ENCODE measurements around the gene CCSER1. TPM values are rescaled to one million over a fixed set of nuclear protein-coding genes. Genes with fewer than 3 reads are reported as not detected.
"Not testable (repeated sequence)": the region's sequence is repeated elsewhere in the genome, so short reads cannot be mapped to it uniquely, and the experiment has no call there.

Gene CCSER1
- total RNA-seq, 1 experiment from 2014 or later: 4.1 TPM

GRCh38 chr4:91448668-91449330 is 1321.6 kb downstream of the CCSER1 start:
- TF ChIP-seq CTCF (IDR thresholded peaks at IDR 0.05; ENCODE audit: insufficient read depth in 1 of 2, low read depth in 1 of 2, low read length in 1 of 2, severe bottlenecking in 1 of 2, unreplicated experiment in 1 of 2): no peak

GRCh38 chr4:91454111-91454510 is 1326.9 kb downstream of the CCSER1 start:
- POLR2A ChIA-PET: no interaction called here
- no peaks in the 10 kb centered on the region for H3K36me3 Mint-ChIP-seq (ENCODE audit: insufficient read depth, unreplicated experiment)
- H3K27ac Mint-ChIP-seq (ENCODE audit: unreplicated experiment): no peak overlapping the region

More at GRCh38 chr4:91448668-91449330, 1321.6 kb downstream of the CCSER1 start:
- Histone ChIP-seq H3K9me3 (no peaks in the 10 kb centered on the region), H3K27me3 (replicated peaks; ENCODE audit: control insufficient read depth, insufficient read depth, low read length) (no peaks in the 10 kb centered on the region), H3K4me1 (no peaks in the 10 kb centered on the region), H3K36me3 (ENCODE audit: control insufficient read depth, insufficient read depth, low read length) (no peaks in the 10 kb centered on the region), H3K4me3 (ENCODE audit: low read depth, low read length) (no peak overlapping the region)
- intact Hi-C loops (cut with micrococcal nuclease; ENCODE audit: unreplicated experiment): no loop called here
- Mint-ChIP-seq H3K4me3 (ENCODE audit: unreplicated experiment) (no peak overlapping the region), H3K36me3 (ENCODE audit: insufficient read depth, unreplicated experiment) (no peaks in the 10 kb centered on the region), H3K9me3 (ENCODE audit: unreplicated experiment) (no peaks in the 10 kb centered on the region), H3K27ac (ENCODE audit: unreplicated experiment) (no peak overlapping the region), H3K27me3 (ENCODE audit: insufficient read depth, unreplicated experiment) (no peaks in the 10 kb centered on the region), H3K4me1 (ENCODE audit: low read depth, unreplicated experiment) (no peaks in the 10 kb centered on the region)
- no TSS peak for BruUV-seq (replicated peaks)
- no peak for DNase-seq
- ChIA-PET CTCF (no interaction called here), POLR2A (no interaction called here)

GRCh38 chr4:91462566-91462965 is 1335.4 kb downstream of the CCSER1 start:
- H3K36me3 Mint-ChIP-seq (ENCODE audit: insufficient read depth, unreplicated experiment); H3K9me3 ChIP-seq; H3K4me3 Mint-ChIP-seq (ENCODE audit: unreplicated experiment); CTCF ChIA-PET; H3K36me3 ChIP-seq (ENCODE audit: control insufficient read depth, insufficient read depth, low read length); POLR2A ChIA-PET; H3K27me3 Mint-ChIP-seq (ENCODE audit: insufficient read depth, unreplicated experiment); H3K27ac Mint-ChIP-seq (ENCODE audit: unreplicated experiment); H3K27me3 ChIP-seq (replicated peaks; ENCODE audit: control insufficient read depth, insufficient read depth, low read length); H3K4me1 ChIP-seq; DNase-seq; H3K4me1 Mint-ChIP-seq (ENCODE audit: low read depth, unreplicated experiment); H3K4me3 ChIP-seq (ENCODE audit: low read depth, low read length); BruUV-seq (replicated peaks); intact Hi-C loops (cut with micrococcal nuclease; ENCODE audit: unreplicated experiment): not testable (repeated sequence)
- H3K9me3 Mint-ChIP-seq (ENCODE audit: unreplicated experiment): peaks cover 24% of the 10 kb centered on the region

More at GRCh38 chr4:91454111-91454510, 1326.9 kb downstream of the CCSER1 start:
- H3K9me3 Mint-ChIP-seq (ENCODE audit: unreplicated experiment): no peaks in the 10 kb centered on the region
- Histone ChIP-seq H3K27me3 (replicated peaks; ENCODE audit: control insufficient read depth, insufficient read depth, low read length) (no peaks in the 10 kb centered on the region), H3K4me3 (ENCODE audit: low read depth, low read length) (no peak overlapping the region), H3K36me3 (ENCODE audit: control insufficient read depth, insufficient read depth, low read length) (no peaks in the 10 kb centered on the region), H3K9me3 (no peaks in the 10 kb centered on the region), H3K4me1 (no peaks in the 10 kb centered on the region)
- TF ChIP-seq CTCF (IDR thresholded peaks at IDR 0.05; ENCODE audit: insufficient read depth in 1 of 2, low read depth in 1 of 2, low read length in 1 of 2, severe bottlenecking in 1 of 2, unreplicated experiment in 1 of 2): no peak
- CTCF ChIA-PET: no interaction called here
- intact Hi-C loops (cut with micrococcal nuclease; ENCODE audit: unreplicated experiment): no loop called here
- DNase-seq: no peak
- no TSS peak for BruUV-seq (replicated peaks)
- no peaks in the 10 kb centered on the region for H3K27me3 Mint-ChIP-seq (ENCODE audit: insufficient read depth, unreplicated experiment)
- H3K4me1 Mint-ChIP-seq (ENCODE audit: low read depth, unreplicated experiment): no peaks in the 10 kb centered on the region
- no peak overlapping the region for H3K4me3 Mint-ChIP-seq (ENCODE audit: unreplicated experiment)

Measured in Caco-2 (cell line).